Prostate gland (tissue), 2 donors: ENCODE data around the gene EIPR1. TPM values are rescaled to one million over a fixed set of nuclear protein-coding genes. Genes with fewer than 3 reads are reported as not detected.

ENCODE experiments used
- DNase-seq: peaks from one replicate; pipeline ENCODE4 v3.0.0-alpha.2; 2019; ENCODE audit warnings: low spot score
- H3K27ac ChIP-seq, 2 donors: fragments of 200-600 bp; sonication (generic); 2 replicates each; pipeline ENCODE4 v1.5.1; 2017 to 2019
- H3K27me3 ChIP-seq: fragments of 200-600 bp; sonication (generic); replicated peaks from 2 replicates; pipeline ENCODE4 v1.5.1; 2019; ENCODE audit not compliant: insufficient read depth
- H3K36me3 ChIP-seq, 2 donors: fragments of 200-600 bp; sonication (generic); 1 replicate in 1 of 2; 2 replicates in 1 of 2; pipeline versions ENCODE4 v1.5.1 to v1.8.1; 2017 to 2019
- H3K4me1 ChIP-seq: fragments of 200-600 bp; sonication (generic); replicated peaks from 2 replicates; pipeline ENCODE4 v1.5.1; 2019
- H3K4me3 ChIP-seq, 2 donors: fragments of 200-600 bp; sonication (generic); 2 replicates each; pipeline ENCODE4 v1.5.1; 2017 to 2019
- H3K9me3 ChIP-seq: fragments of 200-600 bp; sonication (generic); 2 replicates; pipeline ENCODE4 v1.5.1; 2017
- POLR2A ChIP-seq: fragments of 450-650 bp; IDR thresholded peaks from one replicate; pipeline ENCODE4 v1.6.1; 2016; ENCODE audit warnings: antibody characterized with exemption, mild to moderate bottlenecking
- POLR2AphosphoS5 ChIP-seq: sonication (generic); formaldehyde crosslinking; IDR thresholded peaks from one replicate; pipeline ENCODE4 v1.6.1; 2017; ENCODE audit warnings: antibody characterized with exemption
- WGBS: methylation state at CpG from one replicate; pipeline ENCODE4 v1.1.5; 2018; 5-methylcytosine and 5-hydroxymethylcytosine counted together
- intact Hi-C: fragments of 100-400 bp; cut with DNase I; formaldehyde crosslinking; loops from one replicate; pipeline ENCODE4 v1.14.2; 2022
- total RNA-seq, 2 donors: library from RNA; depleted of rRNA; stranded (reverse); fragments of >200 nt; gene quantifications; one replicate each; pipeline ENCODE4 v1.1.0, GENCODE V29; 2016
- TF ChIP-seq, protein P1 (sequence below), 4 experiments: fragments of 200-600 bp in 2 of 4; fragments of 450-650 bp in 2 of 4; sonication (generic) in 2 of 4; IDR thresholded peaks; 1 replicate in 3 of 4; 2 replicates in 1 of 4; pipeline ENCODE4 v1.5.1; 2016 to 2019; ENCODE audit warnings: antibody characterized with exemption in 4 of 4, mild to moderate bottlenecking in 2 of 4, moderate library complexity in 2 of 4

EIPR1 gene
- total RNA-seq, 2 donors from 2014 or later: 30.0 to 52.3 TPM

DNA sequence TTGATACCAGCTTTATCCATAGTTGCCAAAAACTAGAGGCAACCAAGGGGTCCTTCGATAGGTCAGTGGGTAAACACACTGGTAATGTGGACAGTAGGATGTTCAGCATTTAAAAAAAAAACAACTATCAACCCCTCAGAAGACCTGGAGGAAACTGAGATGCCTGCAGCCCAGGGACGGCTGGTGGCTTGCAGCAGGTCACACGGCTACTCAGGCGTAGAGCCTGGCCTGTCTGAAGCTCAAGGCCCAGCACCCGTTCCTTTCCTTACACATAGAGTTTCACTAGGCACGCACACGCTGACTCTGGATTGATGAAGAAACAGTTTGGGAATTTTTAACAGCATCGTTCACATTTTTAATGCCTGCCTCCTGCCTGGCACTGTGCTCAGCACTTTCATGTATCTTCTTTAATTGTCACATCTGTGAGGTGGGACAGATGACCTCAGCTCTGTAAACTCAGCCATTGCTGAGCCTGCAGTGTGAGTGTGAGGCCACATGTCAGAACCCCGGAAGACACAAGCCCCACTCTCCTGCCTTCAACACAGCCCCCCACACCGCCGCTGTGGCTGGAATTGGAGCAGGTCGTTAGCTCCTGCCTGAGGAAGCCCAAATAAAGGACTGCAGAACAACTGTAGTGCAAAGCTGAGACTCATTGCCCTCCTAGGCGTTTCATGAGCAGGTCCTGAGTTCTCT lies 42.6 kb upstream of the EIPR1 start:
- WGBS: 79% methylated on average over 13 of the region's 13 CpGs
- Histone ChIP-seq H3K27ac (no peak overlapping the region), H3K36me3 (no peaks in the 10 kb centered on the region), H3K9me3 (no peaks in the 10 kb centered on the region), H3K4me3 (no peak overlapping the region), H3K4me1 (no peaks in the 10 kb centered on the region), H3K27me3 (no peaks in the 10 kb centered on the region)
- DNase-seq: no peak
- intact Hi-C loops: loop anchor here (5.0 kb wide), 1 partner anchor 232 kb away; no protein-coding TSS in a partner anchor
- TF ChIP-seq, protein P1, sequence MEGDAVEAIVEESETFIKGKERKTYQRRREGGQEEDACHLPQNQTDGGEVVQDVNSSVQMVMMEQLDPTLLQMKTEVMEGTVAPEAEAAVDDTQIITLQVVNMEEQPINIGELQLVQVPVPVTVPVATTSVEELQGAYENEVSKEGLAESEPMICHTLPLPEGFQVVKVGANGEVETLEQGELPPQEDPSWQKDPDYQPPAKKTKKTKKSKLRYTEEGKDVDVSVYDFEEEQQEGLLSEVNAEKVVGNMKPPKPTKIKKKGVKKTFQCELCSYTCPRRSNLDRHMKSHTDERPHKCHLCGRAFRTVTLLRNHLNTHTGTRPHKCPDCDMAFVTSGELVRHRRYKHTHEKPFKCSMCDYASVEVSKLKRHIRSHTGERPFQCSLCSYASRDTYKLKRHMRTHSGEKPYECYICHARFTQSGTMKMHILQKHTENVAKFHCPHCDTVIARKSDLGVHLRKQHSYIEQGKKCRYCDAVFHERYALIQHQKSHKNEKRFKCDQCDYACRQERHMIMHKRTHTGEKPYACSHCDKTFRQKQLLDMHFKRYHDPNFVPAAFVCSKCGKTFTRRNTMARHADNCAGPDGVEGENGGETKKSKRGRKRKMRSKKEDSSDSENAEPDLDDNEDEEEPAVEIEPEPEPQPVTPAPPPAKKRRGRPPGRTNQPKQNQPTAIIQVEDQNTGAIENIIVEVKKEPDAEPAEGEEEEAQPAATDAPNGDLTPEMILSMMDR (IDR thresholded peaks at IDR 0.05): no peak
- TF ChIP-seq POLR2A: no peak
- no peak for TF ChIP-seq POLR2AphosphoS5

DNA sequence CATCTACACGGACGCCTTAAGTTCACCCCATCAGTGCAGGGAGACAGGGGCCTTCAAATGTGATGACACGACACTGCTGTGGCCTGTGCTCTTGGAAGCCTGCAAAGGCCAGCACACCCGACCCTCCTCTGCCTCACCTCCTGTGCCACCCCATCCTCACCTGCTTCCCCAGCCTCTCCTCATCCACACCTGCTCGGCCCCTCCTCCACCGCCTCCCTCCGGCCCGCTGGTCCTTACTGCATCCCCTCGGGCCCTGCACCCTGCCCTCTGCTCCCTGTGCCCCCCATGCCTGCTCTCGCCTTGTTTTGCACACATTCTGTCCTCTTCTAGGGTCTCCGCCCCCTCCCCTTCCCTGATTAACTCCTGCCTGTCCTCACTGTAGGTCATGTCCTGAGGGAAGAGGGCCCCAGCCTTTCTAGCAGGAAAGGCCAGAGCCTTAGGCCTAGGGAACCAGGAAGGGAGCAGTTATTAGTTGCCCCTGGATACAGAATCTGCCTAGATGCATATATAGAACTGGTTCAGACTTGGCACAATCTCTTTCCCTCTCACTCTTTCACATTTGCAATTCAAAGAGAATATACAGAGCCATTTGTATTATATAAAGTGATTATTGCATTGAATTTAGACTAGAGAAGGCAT lies 41.3 kb upstream of the EIPR1 start:
- TF ChIP-seq, protein P1 (IDR thresholded peaks at IDR 0.05): no peak
- TF ChIP-seq POLR2AphosphoS5: no peak
- TF ChIP-seq POLR2A: no peak
- Histone ChIP-seq H3K27me3 (no peaks in the 10 kb centered on the region), H3K9me3 (no peaks in the 10 kb centered on the region), H3K27ac (no peak overlapping the region), H3K4me1 (no peaks in the 10 kb centered on the region), H3K4me3 (no peak overlapping the region), H3K36me3 (no peaks in the 10 kb centered on the region)
- DNase-seq: no peak
- intact Hi-C loops: no loop called here
- 87% methylated on average over 11 of the region's 11 CpGs for WGBS

DNA sequence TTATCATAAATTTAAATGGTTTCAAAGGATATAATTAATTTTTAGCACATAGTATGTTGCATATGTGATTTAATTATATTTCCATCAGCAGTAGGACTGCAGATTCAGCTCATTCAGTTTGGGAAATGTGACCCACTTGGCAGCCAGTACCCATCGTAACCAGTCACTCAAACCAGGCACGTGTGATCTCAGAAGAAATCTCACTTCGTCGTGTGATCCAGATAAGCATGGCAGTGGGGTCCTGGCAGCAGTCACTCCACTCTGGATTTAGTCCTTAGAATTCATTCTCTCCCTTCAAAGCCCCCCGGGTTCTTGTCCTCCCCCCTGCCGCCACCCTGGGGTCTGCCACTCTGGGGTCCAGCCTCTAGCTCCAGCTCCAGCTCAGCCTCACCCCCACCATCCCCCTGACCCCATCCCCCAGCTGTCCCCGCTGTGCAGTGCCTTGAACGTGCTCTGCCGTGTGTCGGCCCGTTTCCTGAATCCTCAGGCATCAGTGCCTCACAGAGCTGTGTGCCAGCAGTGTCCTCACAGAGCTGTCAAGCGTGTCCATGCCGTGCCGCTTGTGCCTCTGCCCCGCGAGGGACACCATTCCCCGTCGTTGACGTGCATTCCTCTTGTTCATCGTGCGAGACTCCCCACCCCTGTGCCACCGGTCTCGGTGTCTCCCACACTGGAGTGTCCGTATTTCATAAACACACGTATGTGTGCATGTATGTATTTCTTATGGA lies 36.7 kb upstream of the EIPR1 start:
- TF ChIP-seq POLR2AphosphoS5: no peak
- no peaks in the 10 kb centered on the region for H3K9me3 ChIP-seq
- no peak overlapping the region for H3K4me3 ChIP-seq
- no peaks in the 10 kb centered on the region for H3K27me3 ChIP-seq
- H3K27ac ChIP-seq: no peak overlapping the region
- intact Hi-C loops: no loop called here
- WGBS: 88% methylated on average over 25 of the region's 25 CpGs
- DNase-seq: no peak
- no peaks in the 10 kb centered on the region for H3K36me3 ChIP-seq
- H3K4me1 ChIP-seq: no peaks in the 10 kb centered on the region

DNA sequence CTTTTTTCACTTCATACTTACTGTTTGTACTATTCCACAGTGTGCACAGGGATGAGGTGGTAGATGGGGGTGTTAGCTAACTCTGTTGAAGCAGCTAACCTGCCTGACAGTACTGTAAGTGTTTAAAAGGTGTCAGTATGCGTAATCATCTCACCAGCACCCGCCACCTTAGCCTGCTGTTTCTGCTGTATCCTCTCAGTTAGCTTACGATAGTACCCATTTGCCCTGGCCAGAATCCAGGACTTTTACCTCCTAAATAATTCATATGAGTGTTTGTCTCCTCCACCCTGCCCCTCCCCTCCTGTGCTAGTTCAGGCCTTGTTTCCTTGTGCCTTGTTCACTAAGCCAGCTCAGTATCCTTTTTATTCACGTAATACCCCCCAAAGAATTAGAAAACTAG lies 36.1 kb upstream of the EIPR1 start:
- TF ChIP-seq POLR2AphosphoS5: no peak
- TF ChIP-seq, protein P1 (IDR thresholded peaks at IDR 0.05): no peak
- TF ChIP-seq POLR2A: no peak
- Histone ChIP-seq H3K9me3 (no peaks in the 10 kb centered on the region), H3K27me3 (no peaks in the 10 kb centered on the region), H3K27ac (no peak overlapping the region), H3K4me3 (no peak overlapping the region), H3K36me3 (no peaks in the 10 kb centered on the region), H3K4me1 (no peaks in the 10 kb centered on the region)
- 92% methylated on average over 4 of the region's 4 CpGs for WGBS
- no peak for DNase-seq
- intact Hi-C loops: no loop called here

DNA sequence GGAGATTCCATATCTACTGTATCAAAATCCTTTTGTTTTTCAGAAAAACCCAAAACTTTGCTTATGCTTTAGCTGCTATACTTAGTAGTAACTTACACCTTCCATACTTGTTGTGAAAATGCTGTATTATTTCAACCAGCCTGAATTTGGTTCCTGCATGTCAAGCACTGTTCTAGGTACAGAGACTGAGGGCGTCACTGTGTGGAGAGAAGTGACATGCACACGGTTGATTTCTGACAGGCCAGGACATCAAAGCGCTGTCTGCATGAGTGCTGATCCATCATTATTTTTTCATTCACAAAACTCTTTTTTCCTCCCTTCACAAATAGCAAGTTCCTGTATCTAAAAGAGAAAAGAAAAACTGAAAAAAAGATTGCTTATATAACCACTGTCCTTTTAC lies 33.5 kb upstream of the EIPR1 start:
- H3K4me3 ChIP-seq: no peak overlapping the region
- no peaks in the 10 kb centered on the region for H3K27me3 ChIP-seq
- 82% methylated on average over 3 of the region's 3 CpGs for WGBS
- no peaks in the 10 kb centered on the region for H3K9me3 ChIP-seq
- TF ChIP-seq POLR2AphosphoS5 (no peak), POLR2A (no peak)
- TF ChIP-seq, protein P1 (IDR thresholded peaks at IDR 0.05): no peak
- no peaks in the 10 kb centered on the region for H3K4me1 ChIP-seq
- DNase-seq: no peak
- no peaks in the 10 kb centered on the region for H3K36me3 ChIP-seq
- intact Hi-C loops: no loop called here
- no peak overlapping the region for H3K27ac ChIP-seq
